T-helper 1 cell (primary cell): ENCODE data around the gene COL23A1.
"Not testable (repeated sequence)": the region's sequence is repeated elsewhere in the genome, so short reads cannot be mapped to it uniquely, and the experiment has no call there.

ENCODE experiments used
- DNase-seq, 5 donors: peaks; one replicate each; pipeline ENCODE4 v3.0.0-alpha.2; 2012 to 2020

Gene COL23A1

DNA sequence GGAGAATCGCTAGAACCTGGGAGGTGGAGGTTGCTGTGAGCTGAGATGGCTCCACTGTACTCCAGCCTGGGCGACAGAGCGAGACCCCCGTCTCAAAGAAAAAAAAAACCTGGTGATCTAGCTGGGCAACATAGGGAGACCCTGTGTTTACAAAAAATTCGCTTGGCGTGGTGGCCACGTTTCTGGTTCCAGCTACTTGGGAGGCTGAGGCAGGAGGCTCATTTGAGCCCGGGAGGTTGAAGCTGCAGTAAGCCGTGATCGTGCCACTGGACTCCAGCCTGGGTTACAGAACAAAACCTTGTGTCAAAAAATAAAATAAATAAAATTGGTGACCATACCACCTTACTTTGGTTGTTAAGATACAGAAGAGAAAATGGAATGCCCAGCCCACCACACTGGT lies 387.7 kb downstream of the COL23A1 start:
- DNase-seq: no peak

DNA sequence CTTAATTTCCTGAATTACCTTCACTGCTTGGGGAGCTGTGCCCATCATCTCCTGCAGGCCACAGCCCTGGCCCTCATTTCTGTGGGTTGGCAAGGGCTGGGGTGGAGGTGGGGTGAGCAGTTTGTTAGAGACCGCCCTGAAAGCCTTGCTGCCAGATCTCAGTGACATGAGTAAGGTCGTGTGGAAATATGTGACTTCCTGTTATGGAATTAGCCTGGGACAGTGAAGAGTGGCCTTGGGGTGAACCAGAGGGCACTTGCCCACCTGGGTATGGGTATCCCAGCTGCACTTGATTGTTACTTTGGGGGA lies 388.3 kb downstream of the COL23A1 start:
- no peak for DNase-seq

DNA sequence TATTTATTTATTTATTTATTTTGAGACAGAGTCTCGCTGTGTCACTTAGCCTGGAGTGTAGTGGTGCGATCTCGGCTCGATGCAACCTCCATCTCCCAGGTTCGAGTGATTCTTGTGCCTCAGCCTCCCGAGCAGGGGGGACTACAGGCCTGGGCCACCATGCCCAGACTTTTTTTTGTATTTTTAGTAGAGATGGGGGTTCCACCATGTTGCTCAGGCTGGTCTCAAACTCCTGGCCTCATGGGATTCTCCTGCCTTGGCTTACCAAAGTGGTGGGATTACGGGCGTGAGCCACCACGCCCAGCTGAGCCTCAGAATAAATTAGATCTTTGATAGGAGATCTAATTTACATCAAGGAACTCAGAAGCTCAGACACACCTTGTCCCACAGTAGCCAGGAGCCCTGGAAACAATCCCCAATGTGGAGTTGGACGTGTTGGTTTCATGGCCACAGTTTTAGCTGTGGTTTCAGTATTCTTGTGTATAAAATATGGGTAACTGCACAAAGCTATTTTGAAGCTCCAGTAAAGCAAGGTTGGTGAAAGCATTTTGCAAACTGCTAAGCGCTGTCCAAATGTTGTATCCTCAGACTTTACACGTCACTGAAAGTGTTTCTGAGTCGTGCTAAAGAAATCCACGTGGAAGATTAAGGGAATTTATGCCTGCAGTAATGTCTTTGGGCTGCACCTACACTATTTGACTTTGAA lies 388.8 kb downstream of the COL23A1 start:
- no peak for DNase-seq

DNA sequence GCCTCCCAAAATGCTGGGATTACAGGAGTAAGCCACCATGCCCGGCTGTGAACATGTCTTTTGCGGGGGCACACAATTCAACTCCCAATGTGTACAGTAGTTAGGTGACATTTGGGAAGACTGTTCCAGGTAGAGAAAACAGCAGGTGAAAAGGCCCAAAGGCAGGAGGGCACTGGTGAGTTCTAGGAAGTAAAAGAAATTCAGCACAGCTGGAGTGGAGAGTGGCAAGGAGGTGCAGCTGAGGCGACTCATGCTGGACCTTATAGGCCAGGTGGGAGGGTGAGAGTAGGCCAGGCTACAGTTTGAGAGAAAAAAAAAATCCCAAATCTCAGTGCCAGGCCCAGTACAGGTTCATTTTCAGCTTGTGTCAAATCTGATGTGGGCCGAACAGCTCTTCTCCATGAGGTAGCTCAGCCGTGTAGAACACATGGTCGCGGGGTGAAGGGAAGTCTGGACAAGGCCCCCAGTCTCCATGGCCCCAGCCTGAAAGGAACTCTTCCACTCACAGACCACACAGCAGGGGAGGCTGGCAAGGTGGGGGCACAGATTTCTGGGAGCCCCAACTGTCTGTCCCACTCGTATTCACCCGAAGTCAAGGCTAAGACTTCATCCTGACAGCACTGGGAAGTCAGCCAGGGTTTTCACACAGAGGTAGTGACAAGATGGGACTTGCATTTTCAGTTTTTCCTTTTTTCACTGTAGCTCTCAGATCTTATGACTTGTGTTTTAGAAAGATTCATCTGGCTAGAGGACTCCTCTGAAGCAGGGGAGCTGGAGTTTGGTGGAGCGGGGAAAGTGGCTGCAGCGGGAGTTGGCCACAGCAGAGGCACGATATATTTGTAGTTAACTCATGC lies 390.4 kb downstream of the COL23A1 start:
- DNase-seq: no peak

DNA sequence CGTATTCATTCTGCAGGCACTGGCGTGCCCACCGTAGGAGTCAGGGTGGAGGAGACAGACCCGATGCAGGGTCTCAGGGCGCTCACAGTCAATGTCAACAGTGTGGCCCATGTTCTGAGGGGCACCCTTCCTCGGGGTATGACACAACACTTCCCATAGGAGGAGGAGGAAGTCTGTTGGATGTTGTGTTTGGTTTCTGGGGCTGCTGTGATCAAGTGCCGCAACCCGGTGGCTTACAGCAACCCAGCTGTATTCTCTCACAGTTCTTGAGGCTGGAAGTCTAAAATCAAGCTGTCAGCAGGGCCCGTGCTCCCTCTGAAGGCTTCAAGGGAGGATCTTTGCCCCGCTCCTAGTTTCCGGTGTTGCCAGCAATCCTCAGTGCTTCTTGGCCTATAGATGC lies 391.5 kb downstream of the COL23A1 start:
- no peak for DNase-seq

DNA sequence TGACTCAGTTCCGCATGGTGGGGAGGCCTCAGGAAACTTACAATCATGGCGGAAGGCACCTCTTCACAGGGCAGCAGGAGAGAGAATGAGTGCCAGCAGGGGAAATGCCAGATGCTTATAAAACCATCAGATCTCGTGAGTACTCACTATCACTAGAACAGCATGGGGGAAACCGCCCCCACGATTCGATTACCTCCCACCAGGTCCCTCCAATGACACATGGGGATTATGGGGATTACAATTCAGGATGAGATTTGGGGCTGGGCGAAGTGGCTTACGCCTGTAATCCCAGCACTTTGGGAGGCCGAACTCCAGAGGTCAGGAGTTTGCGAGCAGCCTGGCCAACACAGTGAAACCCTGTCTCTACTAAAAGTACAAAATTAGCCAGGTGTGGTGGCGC lies 392.0 kb downstream of the COL23A1 start:
- not testable (repeated sequence) for DNase-seq

DNA sequence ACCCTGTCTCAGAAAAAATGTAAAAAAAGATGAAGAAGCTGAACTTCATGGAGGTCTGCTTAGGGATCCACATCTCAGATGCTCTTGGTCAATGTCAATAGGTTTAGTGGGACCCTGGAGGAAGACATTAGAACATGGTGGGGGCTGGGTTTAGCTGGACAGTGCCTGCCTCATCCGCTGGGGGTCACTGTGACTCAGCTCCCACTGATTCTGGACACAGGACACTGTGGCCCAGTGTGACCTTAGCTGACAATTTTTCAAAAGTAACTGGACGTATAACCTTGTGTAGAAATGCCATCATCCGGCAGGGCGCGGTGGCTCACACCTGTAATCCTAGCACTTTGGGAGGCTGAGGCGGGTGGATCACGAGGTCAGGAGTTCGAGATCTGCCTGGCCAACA lies 393.2 kb downstream of the COL23A1 start:
- no peak for DNase-seq

DNA sequence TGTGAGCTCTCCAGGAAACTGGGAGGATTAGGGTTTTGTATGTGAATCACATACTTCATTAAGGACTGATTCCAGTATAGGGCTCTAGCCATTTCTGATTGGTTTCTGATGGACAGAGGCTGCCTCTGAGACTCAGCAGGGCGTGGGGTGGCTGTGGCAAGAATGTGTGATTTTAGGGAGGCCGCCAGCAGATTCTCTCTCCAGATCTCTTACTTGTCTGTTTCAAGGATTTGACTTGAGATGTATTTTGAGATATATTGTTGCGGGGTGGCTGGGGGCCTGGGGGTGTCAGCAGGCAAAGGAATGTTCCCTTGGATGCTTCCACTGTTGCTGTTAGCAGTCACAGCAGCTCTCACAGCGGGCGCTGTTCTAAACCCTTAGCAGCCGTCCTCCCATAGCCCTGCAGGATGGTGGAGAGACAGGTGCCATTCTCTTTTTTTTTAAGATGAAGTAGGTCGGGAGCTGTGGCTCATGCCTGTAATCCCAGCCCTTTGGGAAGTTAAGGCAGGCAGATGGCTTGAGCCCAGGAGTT lies 393.8 kb downstream of the COL23A1 start:
- no peak for DNase-seq

DNA sequence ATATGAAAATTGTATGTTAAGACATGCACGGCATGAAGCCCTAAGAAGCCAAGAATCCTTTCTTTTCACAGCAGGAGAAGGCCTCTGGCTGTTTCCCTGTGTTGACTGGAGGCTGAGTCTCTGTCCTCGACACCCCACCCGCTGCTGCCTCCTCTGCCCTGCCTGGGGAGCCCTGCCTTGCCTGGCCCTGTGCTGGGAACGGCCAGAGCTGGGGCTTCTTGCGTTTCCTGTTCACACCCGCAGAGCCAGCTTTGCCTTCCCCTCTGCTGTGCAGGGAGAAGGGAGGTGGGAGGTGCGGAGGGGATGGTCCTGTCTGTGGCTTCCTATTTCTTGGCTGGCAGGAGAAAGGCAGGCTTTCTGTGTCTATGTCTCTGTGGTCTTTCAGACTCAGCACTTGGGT lies 396.2 kb downstream of the COL23A1 start:
- DNase-seq: no peak

DNA sequence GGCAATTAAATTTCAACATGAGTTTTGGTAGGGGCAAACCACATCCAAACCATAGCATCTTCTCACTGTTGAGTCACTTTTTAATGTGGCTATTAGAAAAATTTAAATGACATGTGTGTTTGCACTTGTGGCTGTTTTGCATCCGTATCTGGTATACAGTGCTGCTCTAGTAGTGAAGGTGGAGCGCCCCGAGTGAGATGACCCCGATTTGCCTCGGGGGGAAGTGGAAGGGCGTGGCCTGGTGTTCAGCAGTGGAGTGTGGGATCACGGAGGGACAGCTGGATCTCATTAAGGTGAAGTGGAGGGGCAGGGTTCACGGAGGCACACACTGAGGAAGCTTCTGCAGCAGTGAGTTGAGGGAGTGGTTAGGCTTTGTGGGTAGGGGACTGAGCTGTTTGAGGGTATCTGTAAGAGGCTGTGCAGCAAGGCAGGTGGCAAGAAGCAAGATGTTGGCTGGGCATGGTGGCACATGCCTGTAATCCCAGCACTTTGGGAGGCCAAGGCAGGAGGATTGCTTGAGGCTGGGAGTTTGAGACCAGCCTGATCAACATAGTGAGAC lies 396.9 kb downstream of the COL23A1 start:
- DNase-seq: no peak

DNA sequence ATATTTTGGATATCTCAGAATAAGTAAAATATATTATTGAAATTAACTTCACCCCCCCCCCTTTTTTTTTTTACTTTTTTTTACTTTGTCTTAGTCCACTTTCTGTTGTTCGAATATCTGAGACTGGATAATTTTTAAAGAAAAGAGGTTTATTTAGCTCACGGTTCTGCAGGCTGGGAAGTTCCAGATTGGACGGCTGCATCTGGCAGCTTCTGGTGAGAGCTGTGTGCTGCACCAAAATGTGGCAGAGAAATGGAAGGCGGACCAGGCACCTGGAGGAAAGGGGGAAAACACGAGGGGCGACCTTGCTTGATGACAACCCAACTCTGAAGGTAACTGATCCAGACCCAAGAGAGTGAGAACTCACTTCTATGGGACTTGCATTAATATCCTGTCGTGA lies 397.4 kb downstream of the COL23A1 start:
- no peak for DNase-seq

DNA sequence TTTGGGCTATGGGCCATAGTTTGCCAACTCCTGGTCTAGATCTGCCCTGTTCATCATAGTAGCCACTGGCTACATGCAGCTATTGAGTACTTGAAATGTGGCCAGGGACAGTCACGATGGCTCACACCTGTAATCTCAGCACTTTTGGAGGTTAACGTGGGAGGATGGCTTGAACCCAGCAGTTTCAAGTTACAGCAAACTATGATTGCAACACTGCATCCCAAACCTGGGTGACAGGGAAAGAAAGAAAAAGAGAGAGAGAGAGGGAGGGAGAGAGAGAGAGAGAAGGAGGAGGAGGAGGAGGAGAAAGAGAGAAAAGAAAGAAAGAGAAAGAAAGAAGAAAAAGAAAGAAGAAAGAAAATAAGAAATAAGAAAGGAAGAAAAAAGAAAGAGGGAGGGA lies 397.9 kb downstream of the COL23A1 start:
- no peak for DNase-seq

DNA sequence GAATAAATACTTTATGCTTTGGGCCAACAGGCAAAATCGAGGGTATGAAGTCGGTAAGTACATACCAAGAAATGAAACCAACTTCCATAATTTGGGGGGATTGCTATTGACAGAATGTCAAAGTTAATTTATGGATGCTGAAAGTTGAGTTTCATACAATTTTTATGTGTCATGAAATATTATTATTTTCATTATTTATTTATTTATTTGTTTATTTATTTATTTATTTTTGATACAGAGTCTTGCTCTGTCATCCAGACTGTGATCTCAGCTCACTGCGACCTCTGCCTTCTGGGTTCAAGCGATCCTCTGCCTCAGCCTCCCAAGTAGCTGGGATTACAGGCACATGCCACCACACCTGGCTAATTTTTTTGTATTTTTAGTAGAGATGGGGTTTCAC lies 398.5 kb downstream of the COL23A1 start:
- no peak for DNase-seq

DNA sequence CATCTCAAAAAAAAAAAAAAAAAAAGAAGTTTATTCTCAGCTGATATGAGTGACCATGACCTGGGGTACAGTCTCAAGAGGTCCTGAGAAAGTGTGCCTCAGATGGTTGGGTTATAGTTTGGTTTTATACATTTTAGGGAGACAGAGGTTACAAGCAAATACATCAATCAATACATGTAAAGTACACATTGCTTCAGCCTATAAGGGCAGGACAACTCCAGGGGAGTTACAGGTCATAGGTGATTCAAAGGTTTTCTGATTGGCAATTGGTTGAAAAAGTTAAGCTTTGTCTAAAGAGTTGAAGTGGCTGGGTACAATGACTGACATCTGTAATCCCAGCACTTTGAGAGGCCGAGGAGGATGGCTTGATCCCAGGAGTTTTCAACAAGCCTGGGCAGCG lies 400.8 kb downstream of the COL23A1 start:
- DNase-seq: no peak
